ENCODE data around the gene OR6K6.

The OR6K6 gene, protein sequence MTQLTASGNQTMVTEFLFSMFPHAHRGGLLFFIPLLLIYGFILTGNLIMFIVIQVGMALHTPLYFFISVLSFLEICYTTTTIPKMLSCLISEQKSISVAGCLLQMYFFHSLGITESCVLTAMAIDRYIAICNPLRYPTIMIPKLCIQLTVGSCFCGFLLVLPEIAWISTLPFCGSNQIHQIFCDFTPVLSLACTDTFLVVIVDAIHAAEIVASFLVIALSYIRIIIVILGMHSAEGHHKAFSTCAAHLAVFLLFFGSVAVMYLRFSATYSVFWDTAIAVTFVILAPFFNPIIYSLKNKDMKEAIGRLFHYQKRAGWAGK

DNA sequence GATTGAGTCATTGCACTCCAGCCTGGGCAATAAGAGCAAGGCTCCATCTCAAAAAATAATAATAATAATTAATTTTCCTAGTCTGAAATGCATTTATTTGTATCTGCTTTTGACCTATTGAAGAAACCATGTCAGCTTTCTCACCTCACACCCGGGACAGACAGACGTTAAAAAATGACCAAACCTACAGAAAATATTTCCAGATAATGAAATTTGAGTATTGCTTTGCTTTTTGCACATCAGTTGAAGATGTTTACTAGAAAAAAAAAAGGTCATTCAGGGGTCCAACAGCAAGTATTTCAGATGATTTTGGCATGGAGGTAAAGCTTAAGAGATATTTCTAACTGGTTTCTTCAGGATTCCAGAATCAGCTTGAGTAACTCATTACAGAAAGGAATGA is at the start of gene OR6K6:
Gene OR6K6 (plus strand): TSS at position 301 of the 400 bp plus-strand sequence. CDS start 168 bp downstream, outside the sequence.
- DNase-seq: no peak

DNA sequence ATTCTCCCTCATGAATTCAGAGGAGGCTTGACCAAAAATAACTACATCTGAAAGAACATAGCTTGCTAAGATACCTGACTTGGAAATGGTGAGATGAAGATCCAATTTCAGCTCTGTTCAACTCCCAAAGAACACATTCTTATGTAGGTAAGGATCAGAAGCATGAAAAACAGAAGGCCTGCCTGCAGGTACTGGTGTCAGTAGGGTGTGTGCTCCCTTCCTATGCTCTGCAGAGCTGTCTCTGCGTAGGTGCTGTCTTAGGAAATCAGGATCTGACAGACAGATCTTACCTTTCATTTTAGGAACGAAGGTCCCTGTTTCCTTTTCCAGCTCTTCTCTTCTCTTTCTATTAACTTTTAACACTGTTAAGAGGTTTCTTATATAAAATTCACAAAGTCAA is 48.4 kb upstream of the OR6K6 start:
- DNase-seq: no peak

DNA sequence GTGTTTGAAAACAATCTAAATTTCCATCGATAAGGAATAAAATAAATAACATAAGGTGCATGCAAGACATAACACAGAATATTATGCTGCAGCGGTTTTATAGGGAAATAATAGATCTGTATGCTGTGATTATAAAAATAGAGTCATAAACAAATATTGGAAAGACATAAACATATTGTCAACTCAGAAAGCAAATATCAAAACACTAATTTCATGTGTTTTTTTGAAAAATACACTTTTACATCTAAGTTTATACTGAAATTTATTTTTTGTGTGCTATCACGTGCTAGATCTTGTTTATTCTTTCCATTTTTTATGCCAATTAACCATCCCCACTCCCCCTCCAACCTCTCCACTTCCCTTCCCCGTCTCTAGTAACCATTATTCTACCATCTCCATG is 43.4 kb upstream of the OR6K6 start:
- no peak for DNase-seq

DNA sequence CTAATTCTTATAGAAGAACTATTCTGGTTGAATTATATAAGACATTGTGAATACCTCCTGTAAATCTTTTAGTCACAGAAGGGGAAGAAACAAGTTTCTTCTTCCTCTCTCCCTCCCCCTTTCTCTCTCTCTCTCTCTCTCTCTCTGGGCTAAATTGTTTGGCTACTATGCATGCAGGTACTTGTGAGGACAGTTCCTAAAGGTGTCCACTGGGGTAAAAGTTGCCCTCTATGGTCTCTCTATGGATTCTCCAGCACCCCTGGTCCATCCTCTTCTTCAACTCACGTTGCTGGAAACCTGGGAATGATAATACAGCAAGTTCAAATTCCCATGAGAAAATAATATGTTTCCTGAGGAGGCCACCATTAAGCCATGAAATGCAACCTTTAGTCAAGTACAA is 39.8 kb upstream of the OR6K6 start:
- no peak for DNase-seq

DNA sequence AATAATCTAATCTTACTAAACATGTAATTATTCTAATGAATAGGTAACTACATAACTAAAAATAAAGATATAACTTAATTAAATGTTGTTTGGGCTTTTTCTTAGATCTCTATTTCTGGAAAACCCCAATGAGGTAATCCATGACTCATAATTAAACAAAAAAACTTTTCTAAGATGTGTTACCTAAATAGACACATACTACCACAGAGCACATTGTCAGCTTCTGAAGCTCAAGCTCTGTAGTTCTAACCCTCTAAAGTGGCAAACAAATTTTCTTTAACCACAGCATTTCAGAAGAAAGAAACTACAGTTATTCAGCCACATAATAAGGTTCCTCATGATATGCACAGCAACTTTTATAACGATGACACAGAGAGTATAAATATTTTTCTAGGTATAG is 38.2 kb upstream of the OR6K6 start:
- DNase-seq: no peak

DNA sequence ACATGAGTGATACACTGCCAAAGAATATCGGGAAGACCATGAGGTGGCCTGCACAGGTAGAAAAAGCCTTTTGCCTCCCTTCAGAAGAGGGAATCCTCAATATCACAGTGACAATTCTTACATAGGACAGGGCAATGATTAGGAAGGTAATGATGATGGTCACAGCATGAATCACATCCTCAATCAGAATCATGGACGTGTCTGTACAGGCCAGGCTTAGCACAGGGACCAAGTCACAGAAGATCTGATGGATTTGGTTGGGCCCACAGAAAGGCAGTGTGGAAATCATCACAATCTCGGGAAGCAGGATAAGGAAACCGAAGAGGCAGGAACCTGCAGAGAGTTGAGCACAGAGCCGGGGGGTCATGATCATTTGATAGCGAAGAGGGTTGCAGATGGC is 37.2 kb upstream of the OR6K6 start:
- DNase-seq: no peak

DNA sequence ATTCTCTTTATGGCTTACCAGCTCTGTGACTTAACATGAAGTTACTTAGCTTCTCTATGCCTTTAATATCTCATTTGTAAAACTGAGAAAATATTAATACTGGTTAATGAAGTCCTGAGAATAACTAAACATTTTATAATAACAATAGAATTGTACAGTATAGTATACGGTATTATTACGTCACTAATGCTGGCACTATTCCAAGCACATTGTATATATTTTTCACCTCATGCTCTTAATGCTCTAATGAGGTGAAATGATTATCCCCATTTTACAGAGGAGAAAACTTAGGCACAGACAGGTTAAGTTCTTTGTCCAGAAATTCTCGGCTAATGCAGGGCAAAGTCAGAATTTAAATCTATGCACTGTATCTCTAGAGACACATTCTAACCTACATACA is 34.9 kb upstream of the OR6K6 start:
- DNase-seq: no peak

DNA sequence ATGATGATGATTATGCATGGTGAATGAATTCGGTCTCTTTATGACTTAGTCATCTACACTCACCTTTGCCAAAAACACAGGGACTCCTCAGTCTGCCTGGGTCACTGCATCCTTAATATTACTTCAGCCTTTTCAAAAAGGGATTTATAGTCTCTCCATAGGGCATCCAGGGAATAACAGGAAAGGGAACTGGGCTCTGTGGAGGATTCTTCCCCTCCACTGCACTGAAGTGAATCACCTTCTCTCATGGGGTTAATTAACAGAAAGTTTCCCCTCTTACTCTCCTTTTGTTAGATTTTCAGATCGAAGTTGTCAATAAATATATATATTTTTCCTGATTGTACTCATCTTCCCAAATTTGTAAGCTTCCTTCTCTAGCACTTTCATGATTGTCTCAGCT is 33.9 kb upstream of the OR6K6 start, which contains the start of gene OR6K3:
Gene OR6K3 (minus strand): TSS at position 101 of the 400 bp plus-strand sequence. CDS start 2,605 bp downstream, outside the sequence.
- no peak for DNase-seq

DNA sequence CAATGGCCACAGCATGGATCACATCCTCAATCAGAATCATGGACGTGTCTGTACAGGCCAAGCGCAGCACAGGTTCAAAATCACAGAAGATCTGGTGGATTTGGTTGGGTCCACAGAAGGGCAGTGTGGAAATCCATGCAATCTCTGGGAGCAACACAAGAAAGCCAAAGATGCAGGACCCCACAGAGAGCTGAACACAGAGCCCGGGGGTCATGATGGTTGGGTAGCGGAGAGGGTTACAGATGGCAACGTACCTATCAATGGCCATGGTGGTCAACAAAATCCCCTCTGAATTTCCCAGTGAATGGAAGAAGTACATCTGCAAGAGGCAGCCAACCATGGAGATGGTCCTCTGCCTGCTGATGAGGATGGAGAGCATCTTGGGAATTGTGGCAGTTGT is 30.1 kb upstream of the OR6K6 start:
- no peak for DNase-seq

DNA sequence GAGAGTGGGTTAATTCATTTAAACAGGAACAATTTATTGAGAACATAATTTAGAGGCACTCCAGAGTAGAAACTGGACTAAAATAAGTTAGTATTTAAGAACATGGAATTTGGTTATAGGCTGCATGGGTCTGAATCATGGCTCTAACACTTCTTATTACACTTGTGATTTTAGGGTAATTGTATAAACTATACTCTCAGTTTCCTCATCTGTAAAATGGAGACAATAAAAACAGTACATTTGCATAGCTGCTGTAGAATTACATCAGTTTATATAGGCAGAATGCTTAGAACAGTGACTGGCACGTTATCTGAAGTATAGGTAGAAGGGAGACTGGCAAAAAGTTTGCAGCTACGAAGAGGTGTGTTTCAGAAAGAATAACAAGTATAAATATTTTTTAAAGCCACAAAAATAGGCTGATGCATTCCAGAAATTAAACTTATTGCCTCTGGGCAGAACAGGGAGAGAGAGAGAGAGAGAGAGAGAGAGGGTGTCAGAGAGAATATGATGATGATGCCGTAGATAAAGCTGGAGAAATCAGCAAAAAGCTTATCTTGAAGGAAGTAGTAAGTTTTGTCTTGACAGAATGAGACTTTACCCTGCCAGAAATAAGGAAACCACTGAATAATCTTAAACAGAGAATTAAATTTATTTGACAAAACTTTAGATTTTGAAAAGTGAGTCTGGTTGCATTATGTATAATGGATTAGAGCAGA is 25.9 kb upstream of the OR6K6 start:
- DNase-seq: no peak

DNA sequence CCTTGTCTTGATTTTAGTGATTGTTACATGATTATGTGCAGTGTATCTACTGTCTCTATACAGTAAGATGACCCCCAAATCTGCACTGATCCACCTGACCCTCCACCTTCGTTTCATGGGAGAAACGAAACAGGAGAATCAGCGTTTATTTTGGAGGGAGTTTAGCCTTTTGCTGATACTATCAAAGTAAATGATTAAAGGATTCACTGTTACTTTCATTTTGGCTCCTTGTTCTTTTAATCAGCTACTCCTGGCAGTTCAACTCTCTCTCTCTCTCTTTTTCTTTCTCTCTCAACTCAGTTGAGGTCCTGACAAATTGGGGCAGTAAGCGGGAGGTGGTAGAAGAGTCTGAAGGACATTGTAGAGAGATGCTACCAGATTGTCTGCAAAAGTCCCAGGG is 24.1 kb upstream of the OR6K6 start:
- no peak for DNase-seq

DNA sequence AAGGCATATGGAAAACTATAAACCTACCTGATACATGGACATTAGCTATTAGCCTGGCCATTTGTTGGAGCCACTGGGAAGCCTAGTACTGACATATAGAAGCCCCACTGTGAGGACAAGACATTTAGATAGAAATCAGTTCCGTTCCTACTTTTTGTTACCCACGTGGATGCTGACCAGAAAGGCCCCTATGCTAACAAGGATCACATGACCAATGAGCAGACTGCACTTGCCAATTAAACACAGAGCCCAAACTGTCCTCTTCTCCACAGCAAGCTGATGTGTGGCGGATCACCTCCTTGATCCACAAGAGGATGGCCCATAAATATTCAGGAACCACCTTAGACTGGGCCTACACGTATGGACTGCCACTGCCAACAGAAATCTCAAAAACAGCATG is 22.8 kb upstream of the OR6K6 start:
- DNase-seq: no peak

DNA sequence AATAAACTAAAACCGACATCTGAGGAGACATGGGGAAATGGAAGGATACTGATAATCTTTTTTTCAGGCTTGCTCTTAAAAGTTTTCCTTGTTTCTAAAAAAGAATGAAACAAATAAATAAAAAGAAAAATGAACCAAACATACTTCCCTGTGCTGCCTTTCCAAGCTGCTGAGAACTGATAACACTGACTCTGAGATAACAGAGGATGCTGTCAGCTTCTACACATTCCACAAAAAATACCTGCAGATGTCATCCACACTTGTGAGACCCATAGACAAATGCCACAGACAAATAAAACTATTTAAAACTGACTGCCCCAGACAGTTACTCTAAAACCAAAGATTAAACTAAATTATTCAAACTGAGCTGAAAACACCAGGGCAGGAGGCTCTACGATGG is 22.0 kb upstream of the OR6K6 start:
- no peak for DNase-seq

DNA sequence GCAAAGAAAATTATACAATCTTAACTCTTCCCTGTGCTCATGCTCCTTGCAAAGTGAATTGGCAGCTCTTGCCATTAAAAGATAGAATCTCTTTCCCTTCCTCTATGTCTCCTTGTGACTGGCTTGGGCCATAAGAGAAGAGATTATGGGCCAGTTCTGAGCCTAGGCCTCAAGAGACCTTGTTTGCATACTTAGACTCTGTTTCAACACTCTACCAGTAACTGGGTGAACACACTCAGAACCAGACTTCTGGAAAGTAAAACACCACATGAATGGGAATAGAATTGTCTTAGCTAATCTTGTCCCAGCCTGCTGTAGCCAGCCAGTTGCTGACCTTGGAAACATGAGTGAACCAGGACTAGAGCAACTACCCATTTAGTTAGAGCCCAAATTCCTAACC is 18.7 kb upstream of the OR6K6 start:
- DNase-seq: no peak

DNA sequence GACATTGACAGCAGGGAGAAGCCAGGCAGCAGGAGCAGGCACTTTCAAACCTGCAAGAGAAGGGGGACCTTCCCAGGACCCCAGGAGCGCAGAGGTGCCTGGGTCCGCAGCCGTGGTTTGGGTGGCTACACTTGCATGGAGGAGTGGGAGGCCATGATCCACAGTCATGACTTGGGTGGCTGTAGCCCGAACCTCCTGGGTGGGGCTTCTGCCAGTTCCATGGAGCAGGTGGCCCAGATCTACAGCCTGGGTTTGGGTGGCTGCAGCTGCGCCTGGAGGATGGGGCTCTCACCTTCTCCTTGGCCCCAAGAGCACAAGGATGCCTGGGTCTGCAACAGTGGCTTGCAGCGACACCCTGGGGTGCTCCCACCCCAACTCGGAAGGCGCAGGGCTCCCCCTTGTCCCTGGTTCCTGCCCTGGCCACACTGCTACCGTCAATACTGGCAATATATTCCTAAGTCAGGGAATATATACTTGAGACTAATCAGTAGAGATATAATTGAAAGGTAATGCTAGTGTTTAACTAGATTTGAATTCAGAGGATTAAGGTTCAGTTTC is 2.3 kb upstream of the OR6K6 start:
- no peak for DNase-seq

DNA sequence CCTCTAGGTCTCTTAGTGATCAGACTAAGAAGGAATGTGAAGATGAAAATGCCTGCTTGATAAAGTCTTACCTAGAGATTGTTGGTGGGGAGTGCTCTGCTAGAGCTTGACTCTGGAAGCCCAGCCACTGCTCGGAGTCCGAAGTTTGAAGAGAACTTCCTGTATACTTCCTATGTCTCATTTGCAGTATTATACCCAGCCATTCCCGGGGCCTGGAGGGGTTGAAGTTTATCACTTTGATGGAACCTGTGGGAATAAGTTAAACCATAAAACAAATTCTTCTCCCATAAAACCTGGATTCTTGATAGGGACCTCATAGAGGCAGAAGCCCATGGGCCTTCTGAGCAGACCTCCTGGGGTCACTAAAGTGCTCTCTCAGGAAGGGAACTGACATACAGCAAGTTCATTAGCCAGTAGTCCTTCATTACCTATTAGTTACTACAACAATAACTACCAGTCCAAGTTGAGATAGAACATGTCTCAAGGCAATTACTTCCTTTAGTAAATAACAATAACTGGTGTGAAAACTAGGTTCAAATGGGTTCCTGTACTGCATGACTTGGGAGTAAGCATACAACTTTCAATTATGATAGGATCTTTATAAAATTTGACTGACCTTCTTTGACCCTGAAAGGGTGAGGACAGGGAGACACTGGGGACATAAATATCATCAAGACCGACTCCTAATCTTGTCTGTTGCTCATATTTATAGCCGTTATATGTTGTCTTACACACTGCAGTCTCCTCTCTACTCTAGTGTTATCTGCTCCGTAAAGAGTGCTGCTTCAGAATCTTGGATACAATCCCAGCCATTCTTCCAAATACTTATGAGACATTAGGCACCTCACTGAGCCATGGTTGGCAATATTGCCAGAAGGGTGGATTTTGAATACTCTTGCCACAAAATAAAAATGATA is 17.7 kb downstream of the OR6K6 start, which contains the start of gene OR6N1:
Gene OR6N1 (minus strand): TSS at position 246 of the 917 bp plus-strand sequence. CDS start 5,513 bp downstream, outside the sequence.
- no peak for DNase-seq

DNA sequence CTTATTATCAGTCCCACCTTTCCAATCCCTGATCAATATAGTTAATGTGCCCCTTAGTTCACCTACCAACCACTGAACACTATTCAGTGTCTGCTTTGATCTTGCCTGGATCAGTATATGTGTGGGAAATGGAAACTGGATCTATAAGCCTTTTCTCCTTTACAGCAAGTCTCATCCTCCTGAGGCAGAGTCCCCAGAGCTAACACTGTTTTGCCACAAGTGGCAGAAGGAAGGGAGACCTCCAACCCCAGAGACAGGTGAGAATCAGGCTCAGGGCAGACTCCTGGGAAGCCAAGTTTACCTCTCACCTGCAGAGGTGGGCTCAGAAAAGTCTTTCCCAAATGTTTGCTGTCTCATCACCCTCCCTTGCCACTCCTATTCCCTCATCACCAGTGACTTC is 26.6 kb downstream of the OR6K6 start, which contains the start of gene OR6N2:
Gene OR6N2 (minus strand): TSS at position 101 of the 400 bp plus-strand sequence. CDS start 3,569 bp downstream, outside the sequence.
- DNase-seq: no peak

DNA sequence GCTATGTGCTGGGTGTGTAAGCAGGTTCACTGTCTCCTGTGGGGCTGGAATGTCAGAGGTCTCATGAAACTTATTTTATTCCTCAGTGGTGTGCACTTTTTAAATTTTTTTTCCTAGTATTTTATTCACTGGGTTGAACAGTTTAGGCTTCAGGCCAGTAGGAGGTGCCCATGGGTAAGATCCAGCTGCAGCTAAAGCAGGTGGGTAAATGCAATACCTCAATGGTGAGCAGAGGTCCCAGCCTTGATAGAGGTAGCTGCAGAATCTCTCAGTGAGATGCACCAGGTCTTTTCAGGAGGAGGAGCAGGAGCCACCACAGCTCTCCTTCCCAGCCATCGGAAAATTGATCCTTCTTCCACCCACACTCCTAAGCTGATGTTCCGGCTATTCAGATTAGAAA is 39.1 kb downstream of the OR6K6 start:
- DNase-seq: no peak

DNA sequence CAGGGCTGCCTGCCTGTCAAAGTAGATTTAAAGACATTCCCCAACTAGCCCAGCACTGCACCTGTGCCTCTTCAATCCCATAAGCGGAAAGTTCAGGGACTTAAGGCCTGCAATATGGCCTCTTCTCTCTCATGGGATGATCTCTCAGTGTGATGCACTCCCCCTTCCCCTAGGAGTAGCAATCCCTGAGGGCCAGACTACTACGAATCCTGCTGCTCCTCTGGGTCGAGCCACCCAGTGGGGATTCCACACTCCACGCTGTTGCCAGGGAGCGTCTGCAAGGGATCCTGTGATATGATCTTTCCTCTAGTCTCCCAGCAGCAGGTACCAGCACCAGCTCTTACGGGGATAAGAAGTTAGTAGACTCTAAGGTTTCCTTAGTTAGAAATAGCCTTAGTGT is 39.7 kb downstream of the OR6K6 start:
- DNase-seq: no peak

DNA sequence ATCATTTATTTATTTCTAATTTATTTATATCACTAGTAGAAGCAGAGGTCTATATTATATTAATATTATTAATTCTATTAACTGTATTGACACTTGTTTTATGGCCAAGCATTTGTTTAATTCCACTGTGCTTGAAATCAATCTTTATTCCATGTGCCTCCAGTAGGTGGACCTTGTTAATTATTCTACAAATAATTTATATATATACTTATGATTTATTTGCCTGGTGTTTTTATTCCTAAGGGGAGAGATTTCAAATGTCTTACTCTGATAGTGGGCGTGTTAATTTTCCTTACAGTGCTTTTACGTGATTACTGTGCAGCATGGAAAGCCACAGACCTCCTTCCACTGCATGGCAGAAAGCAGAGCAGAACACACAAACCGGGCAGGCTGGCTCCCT is 44.0 kb downstream of the OR6K6 start:
- DNase-seq: no peak

DNA sequence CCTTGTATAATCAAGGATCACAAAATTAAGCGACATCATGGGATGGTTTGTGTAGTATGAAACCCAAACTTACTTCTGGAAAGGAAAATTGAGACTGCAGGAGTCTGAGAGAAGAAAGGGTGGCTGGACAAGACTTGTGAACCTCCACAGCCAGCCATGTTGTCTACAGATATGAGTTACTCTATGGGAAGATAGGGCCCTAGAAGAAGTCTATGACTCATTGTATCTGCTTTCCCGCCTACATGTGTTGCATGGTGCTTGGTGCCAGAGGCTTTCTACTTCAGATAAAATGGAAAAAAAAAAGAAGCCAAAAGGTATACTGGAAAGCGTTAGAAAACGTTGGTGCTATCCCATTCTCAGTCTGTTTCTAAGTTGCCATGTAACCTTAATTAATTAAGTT is 45.2 kb downstream of the OR6K6 start:
- no peak for DNase-seq

DNA sequence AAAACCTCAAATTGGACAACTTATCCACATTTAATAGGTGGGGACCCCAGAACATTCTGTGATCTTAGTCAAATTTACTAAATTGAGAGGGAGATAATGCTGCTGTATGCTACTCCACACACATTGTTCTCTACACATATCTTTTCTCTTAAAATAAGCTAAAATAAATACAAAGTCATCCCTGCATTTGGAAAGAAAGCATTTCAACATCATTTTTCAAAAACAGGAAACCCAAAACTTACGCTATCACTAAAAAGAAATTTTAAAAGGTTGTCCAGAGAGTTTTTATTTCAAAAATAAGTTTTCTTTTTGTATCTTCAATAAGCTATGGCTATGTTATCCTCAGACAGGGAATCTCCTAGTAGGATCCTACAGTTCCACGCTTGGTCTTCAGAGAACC is 46.0 kb downstream of the OR6K6 start:
- DNase-seq: no peak

DNA sequence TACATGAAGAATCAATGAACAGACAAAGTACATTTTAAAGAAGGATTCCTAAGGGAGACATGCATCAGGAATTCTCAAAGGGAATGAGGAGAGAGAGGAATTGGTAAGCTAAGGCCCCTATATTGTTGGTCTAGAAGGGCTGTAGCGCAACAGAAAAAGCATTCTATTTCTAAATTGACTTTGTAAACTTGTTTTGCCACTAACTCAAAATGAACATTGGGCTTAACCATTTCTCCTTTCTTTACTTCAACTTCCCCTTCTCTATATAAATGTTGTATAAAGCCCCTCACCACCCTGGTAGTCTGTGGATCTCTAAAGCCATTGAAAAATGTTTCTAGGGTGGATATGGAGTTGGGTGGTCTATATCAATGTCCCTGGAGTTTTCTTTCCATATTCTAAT is 46.9 kb downstream of the OR6K6 start:
- DNase-seq: no peak

All from fibroblast of skin of right quadriceps (primary cell).